Measurements from ENCODE around the gene SRCAP.

SRCAP gene

DNA sequence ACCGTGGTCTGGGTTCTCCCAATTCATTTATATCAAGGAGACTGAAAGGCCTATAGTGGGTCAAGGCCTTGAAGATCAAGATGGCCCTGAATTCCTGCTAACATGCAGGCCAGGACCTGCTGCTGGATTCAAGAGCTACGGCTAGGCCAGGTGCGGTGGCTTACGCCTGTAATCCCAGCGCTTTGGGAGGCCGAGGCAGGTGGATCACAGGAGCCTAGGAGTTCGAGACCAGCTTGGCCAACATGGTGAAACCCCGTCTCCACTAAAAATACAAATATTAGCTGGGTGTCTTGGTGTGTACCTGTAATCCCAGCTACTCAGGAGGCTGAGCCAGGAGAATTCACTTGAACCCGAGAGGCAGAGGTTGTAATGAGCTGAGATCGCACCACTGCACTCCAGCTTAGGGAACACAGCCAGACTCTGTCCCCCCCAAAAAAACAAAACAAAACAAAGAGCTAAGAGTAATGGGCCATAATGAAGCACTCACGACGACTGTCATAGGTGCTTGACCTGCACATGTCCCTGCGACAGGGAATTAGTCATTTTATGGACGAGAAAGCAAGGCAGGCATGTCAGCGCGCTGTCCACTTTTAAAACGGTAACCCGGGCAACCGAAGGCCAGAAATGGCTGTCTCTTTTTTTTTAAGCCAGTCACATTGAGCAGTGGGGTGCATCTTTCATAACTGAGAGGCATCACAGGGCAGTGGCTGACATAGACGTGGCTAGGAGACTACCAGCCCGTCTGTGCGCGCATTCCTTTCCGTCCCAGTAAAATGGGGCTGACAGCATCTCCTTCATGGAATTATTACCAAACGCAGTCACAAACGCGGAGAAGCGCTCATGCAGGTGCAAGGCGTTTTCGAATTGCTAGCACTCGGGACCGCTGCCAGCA is 41.8 kb upstream of the SRCAP start:
- TF ChIP-seq POLR2AphosphoS5 (IDR thresholded peaks at IDR 0.05; ENCODE audit: low read depth, low read length) (no peak), TAF1 (IDR thresholded peaks at IDR 0.05; ENCODE audit: borderline replicate concordance, low read depth, low read length) (no peak), POLR2A (IDR thresholded peaks at IDR 0.05; ENCODE audit: low read depth, low read length) (peak; percentile 58)
- no peak for FAIRE-seq

GRCh38 chr16:30657866-30658730 is 40.9 kb upstream of the SRCAP start, which contains the start of gene FBRS:
FBRS (plus strand) TSS chr16:30658431; CDS start chr16:30659519, 1,088 bp downstream.
- DNase-seq (ENCODE audit: insufficient read length): peak; percentile 88
- TF ChIP-seq TAF1 (IDR thresholded peaks at IDR 0.05; ENCODE audit: borderline replicate concordance, low read depth, low read length): no peak
- TF ChIP-seq POLR2A (IDR thresholded peaks at IDR 0.05; ENCODE audit: low read depth, low read length): peak; percentile 83
- peak; percentile 90 for TF ChIP-seq POLR2AphosphoS5 (IDR thresholded peaks at IDR 0.05; ENCODE audit: low read depth, low read length)
- FAIRE-seq: peak; percentile 99

More for the DNA sequence above, 41.8 kb upstream of the SRCAP start:
- DNase-seq (ENCODE audit: insufficient read length): no peak

- peak; percentile 78 for FAIRE-seq
- no peak; the same call in 1 of the 2 replicates for TF ChIP-seq POLR2A (IDR thresholded peaks at IDR 0.05; ENCODE audit: low read depth, low read length)
- no peak for TF ChIP-seq TAF1 (IDR thresholded peaks at IDR 0.05; ENCODE audit: borderline replicate concordance, low read depth, low read length)
- TF ChIP-seq POLR2AphosphoS5 (IDR thresholded peaks at IDR 0.05; ENCODE audit: low read depth, low read length): 0 out of 2 replicates have a peak, but pooled peaks have one; percentile 1
Observed at GRCh38 chr16:30658731-30659506, 40.1 kb upstream of the SRCAP start.

DNA sequence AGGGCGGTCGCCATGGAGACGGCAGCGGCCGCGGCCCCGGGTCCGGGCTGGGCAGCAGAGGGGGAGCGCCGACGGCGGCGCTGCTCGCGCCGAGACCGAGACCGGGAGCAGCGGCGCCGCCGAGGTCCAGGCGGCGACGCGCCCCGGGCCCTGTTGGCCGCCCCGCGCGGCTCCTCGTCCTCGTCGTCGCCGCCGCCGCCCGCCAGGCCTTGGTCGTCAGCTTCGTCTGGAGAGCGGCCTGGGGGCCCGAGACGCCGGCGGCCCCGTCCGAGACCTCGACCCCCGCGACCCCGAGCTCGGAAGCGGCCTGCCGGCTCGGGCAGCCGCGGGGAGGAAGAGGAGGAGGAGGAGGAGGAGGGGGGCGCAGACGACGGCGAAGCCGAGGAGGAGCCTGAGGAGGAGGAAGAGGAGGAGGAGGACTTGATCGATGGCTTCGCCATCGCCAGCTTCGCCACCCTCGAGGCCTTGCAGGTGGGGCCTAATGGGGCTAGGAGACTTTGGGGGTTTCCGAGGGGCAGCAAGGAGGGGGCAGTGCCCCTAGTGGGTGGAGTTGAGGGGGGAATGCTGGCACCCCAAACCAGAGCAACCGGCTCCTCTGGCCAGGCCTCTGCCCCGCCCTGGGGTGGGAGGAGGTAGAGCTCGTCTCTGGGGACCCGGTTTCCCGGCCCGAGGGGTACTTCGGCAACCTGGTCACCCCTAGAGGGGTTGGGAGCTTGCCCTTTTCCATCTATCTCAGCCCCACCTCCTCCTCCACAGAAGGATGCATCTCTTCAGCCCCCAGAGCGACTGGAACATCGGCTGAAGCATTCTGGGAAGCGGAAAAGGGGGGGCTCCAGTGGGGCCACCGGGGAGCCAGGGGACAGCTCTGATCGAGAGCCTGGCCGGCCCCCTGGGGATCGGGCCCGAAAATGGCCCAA is 39.2 kb upstream of the SRCAP start:
- peak; percentile 70 for FAIRE-seq
- no peak for DNase-seq (ENCODE audit: insufficient read length)
- TF ChIP-seq POLR2AphosphoS5 (IDR thresholded peaks at IDR 0.05; ENCODE audit: low read depth, low read length) (peak; percentile 53; the same call in 1 of the 2 replicates), POLR2A (IDR thresholded peaks at IDR 0.05; ENCODE audit: low read depth, low read length) (0 out of 2 replicates have a peak, but pooled peaks have one; percentile 5), TAF1 (IDR thresholded peaks at IDR 0.05; ENCODE audit: borderline replicate concordance, low read depth, low read length) (no peak)

More at GRCh38 chr16:30658731-30659506, 40.1 kb upstream of the SRCAP start:
- peak; percentile 57 for DNase-seq (ENCODE audit: insufficient read length)

GRCh38 chr16:30660424-30661261 is 38.3 kb upstream of the SRCAP start:
- FAIRE-seq: peak; percentile 86
- DNase-seq (ENCODE audit: insufficient read length): no peak
- TF ChIP-seq POLR2A (IDR thresholded peaks at IDR 0.05; ENCODE audit: low read depth, low read length): no peak
- peak; percentile 48; the same call in 1 of the 2 replicates for TF ChIP-seq TAF1 (IDR thresholded peaks at IDR 0.05; ENCODE audit: borderline replicate concordance, low read depth, low read length)

DNA sequence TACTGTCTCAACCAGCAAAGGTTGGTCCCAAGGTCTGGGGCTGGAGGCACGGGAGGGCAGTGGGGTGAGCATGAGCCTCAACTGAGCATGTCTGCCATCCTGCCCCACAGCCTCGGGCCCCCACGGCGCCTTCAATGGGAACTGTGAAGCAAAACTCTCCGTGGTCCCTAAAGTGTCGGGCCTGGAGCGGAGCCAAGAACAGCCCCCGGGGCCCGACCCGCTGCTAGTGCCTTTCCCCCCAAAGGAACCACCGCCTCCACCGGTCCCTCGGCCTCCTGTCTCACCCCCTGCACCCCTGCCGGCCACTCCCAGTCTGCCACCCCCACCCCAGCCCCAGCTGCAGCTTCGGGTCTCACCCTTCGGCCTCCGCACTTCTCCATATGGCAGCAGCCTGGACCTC is 36.5 kb upstream of the SRCAP start:
- no peak for FAIRE-seq
- TF ChIP-seq POLR2AphosphoS5 (IDR thresholded peaks at IDR 0.05; ENCODE audit: low read depth, low read length) (no peak), TAF1 (IDR thresholded peaks at IDR 0.05; ENCODE audit: borderline replicate concordance, low read depth, low read length) (no peak), POLR2A (IDR thresholded peaks at IDR 0.05; ENCODE audit: low read depth, low read length) (no peak)
- no peak for DNase-seq (ENCODE audit: insufficient read length)

DNA sequence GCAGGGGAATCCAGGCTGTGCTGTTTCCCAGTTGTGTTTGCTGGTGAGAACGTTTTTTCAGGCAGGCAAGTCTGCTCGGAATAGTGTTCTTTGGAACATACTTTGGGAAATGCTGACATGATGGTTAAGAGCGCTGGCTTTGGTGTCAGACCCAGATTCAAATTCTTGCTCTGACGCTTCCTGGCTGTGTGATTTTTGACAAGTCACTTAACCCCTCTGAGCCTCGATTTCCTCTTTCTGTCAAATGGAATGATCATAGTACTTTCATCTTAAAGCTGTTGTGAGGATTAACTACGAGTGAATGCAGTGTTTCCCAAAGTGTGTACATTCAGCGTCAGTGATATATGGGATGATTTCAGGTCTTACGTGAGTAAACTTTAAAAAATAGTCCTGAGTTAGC is 35.9 kb upstream of the SRCAP start:
- FAIRE-seq (no peak), DNase-seq (ENCODE audit: insufficient read length) (no peak)
- TF ChIP-seq POLR2A (IDR thresholded peaks at IDR 0.05; ENCODE audit: low read depth, low read length): no peak

GRCh38 chr16:30663820-30664219 is 35.2 kb upstream of the SRCAP start:
- no peak for DNase-seq (ENCODE audit: insufficient read length)
- TF ChIP-seq POLR2A (IDR thresholded peaks at IDR 0.05; ENCODE audit: low read depth, low read length) (no peak), TAF1 (IDR thresholded peaks at IDR 0.05; ENCODE audit: borderline replicate concordance, low read depth, low read length) (no peak), POLR2AphosphoS5 (IDR thresholded peaks at IDR 0.05; ENCODE audit: low read depth, low read length) (no peak)
- FAIRE-seq: no peak

- TF ChIP-seq POLR2A (IDR thresholded peaks at IDR 0.05; ENCODE audit: low read depth, low read length): no peak
- TF ChIP-seq POLR2AphosphoS5 (IDR thresholded peaks at IDR 0.05; ENCODE audit: low read depth, low read length): no peak
- no peak for TF ChIP-seq TAF1 (IDR thresholded peaks at IDR 0.05; ENCODE audit: borderline replicate concordance, low read depth, low read length)
- DNase-seq (ENCODE audit: insufficient read length) (no peak), FAIRE-seq (no peak)
Observed at GRCh38 chr16:30664616-30665109, 34.3 kb upstream of the SRCAP start.

All from GM12892 (cell line).